ENCODE results near the gene PFDN1. TPM values are rescaled to one million over a fixed set of nuclear protein-coding genes. Genes with fewer than 3 reads are reported as not detected.

Gene PFDN1
- total RNA-seq, 1 experiment from 2014 or later = 91.9 TPM

DNA sequence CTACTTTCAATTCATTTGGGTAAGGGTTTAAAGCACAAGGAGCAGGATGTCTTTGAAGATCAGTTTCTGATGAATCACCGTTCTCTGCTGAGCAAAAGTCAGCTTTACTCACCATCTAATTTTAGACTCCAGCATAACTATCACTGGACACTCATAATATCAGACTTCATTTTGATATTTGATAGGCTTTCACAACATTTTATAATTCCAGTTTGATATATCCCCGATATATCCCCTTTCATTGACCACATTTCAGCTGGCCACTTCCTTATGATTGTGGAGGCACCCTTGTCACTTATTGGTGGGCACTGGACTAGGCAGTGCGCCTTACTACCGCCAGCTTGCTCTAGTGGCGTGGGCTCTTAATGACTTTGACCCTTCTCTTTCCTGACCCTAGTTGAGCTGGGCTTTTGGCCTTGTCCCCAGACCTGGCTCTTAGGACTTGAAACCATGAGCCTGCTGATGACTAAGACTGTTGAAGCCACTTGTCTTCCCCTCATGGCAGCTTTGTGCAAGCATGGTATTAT, 81.1 kb downstream of the PFDN1 start:
- Histone ChIP-seq H3K4me1 (ENCODE audit: insufficient read depth, low read length) (peaks cover 31% of the 10 kb centered on the region), H3K79me2 (ENCODE audit: low read length) (no peaks in the 10 kb centered on the region), H4K20me1 (ENCODE audit: low read length) (no peaks in the 10 kb centered on the region), H3K9ac (ENCODE audit: low read length) (no peak overlapping the region), H3K4me2 (ENCODE audit: low read length) (peak overlapping the region; percentile 63), H3K36me3 (ENCODE audit: low read depth, low read length) (peaks cover 7% of the 10 kb centered on the region; the same call in 1 of the 2 replicates), H3K9me3 (ENCODE audit: low read length) (no peaks in the 10 kb centered on the region), H2AFZ (ENCODE audit: low read length) (no peak overlapping the region), H3K27ac (ENCODE audit: low read length) (peak overlapping the region; percentile 65), H3K4me3 (ENCODE audit: low read length) (no peak overlapping the region), H3F3A (ENCODE audit: low read length, unreplicated experiment) (no peaks in the 10 kb centered on the region), H3K27me3 (ENCODE audit: low read length) (no peaks in the 10 kb centered on the region), H3K9me2 (replicated peaks; ENCODE audit: low read length) (no peaks in the 10 kb centered on the region)
- DNase-seq (peak; percentile 80), ATAC-seq (peak; percentile 85)
- ChIA-PET POLR2A (ENCODE audit: unreplicated experiment) (interaction anchor here (0.6 kb wide), 1 partner anchor 16 kb away, joined by 3 read pairs; no protein-coding TSS in a partner anchor), CTCF (no interaction called here)
- no TSS peak for BruUV-seq (replicated peaks)
- intact Hi-C loops (cut with micrococcal nuclease) = loop anchor here (5.0 kb wide), 1 partner anchor 44 kb away; the partner anchor contains the start of gene CYSTM1
- TF ChIP-seq EZH2phosphoT487 (IDR thresholded peaks at IDR 0.05; ENCODE audit: borderline replicate concordance, low read length) = no peak
- no peak for TF ChIP-seq CTCF (conservative IDR thresholded peaks at IDR 0.05; ENCODE audit: low read depth, low read length)
- TF ChIP-seq EZH2 (IDR thresholded peaks at IDR 0.05; ENCODE audit: low read length, unreplicated experiment) = no peak

- H3K4me1 ChIP-seq (ENCODE audit: insufficient read depth, low read length) = peaks cover 35% of the 10 kb centered on the region
- H3K79me2 ChIP-seq (ENCODE audit: low read length) = no peaks in the 10 kb centered on the region
- no peaks in the 10 kb centered on the region for H4K20me1 ChIP-seq (ENCODE audit: low read length)
- DNase-seq (no peak), ATAC-seq (no peak)
- peak overlapping the region; percentile 65; the same call in 1 of the 2 replicates for H3K27ac ChIP-seq (ENCODE audit: low read length)
- no peak for TF ChIP-seq CTCF (conservative IDR thresholded peaks at IDR 0.05; ENCODE audit: low read depth, low read length)
- TF ChIP-seq EZH2phosphoT487 (IDR thresholded peaks at IDR 0.05; ENCODE audit: borderline replicate concordance, low read length) = no peak
- no peak for TF ChIP-seq EZH2 (IDR thresholded peaks at IDR 0.05; ENCODE audit: low read length, unreplicated experiment)
- no peaks in the 10 kb centered on the region for H3F3A ChIP-seq (ENCODE audit: low read length, unreplicated experiment)
- ChIA-PET CTCF (no interaction called here), POLR2A (ENCODE audit: unreplicated experiment) (no interaction called here)
- no peaks in the 10 kb centered on the region for H3K9me3 ChIP-seq (ENCODE audit: low read length)
- no peaks in the 10 kb centered on the region for H3K27me3 ChIP-seq (ENCODE audit: low read length)
- intact Hi-C loops (cut with micrococcal nuclease) = loop anchor here (5.0 kb wide), 1 partner anchor 43 kb away; the partner anchor contains the start of gene CYSTM1
- peaks cover 7% of the 10 kb centered on the region; the same call in 1 of the 2 replicates for H3K36me3 ChIP-seq (ENCODE audit: low read depth, low read length)
- H3K4me2 ChIP-seq (ENCODE audit: low read length) = no peak overlapping the region
- no peaks in the 10 kb centered on the region for H3K9me2 ChIP-seq (replicated peaks; ENCODE audit: low read length)
- no TSS peak for BruUV-seq (replicated peaks)
- no peak overlapping the region for H2AFZ ChIP-seq (ENCODE audit: low read length)
- H3K4me3 ChIP-seq (ENCODE audit: low read length) = no peak overlapping the region
- no peak overlapping the region for H3K9ac ChIP-seq (ENCODE audit: low read length)
Measured at GRCh38 chr5:140220698-140221064, 82.2 kb downstream of the PFDN1 start.

- peak; percentile 24; the same call in 1 of the 2 replicates for ATAC-seq
- no peak overlapping the region for H3K27ac ChIP-seq (ENCODE audit: low read length)
- peak; percentile 25 for DNase-seq
- no peak overlapping the region for H3K4me3 ChIP-seq (ENCODE audit: low read length)
- no peaks in the 10 kb centered on the region for H3K27me3 ChIP-seq (ENCODE audit: low read length)
- ChIA-PET POLR2A (ENCODE audit: unreplicated experiment) (no interaction called here), CTCF (no interaction called here)
- no peaks in the 10 kb centered on the region for H3K9me3 ChIP-seq (ENCODE audit: low read length)
- no peaks in the 10 kb centered on the region for H3K9me2 ChIP-seq (replicated peaks; ENCODE audit: low read length)
- intact Hi-C loops (cut with micrococcal nuclease) = loop anchor here (5.0 kb wide), 1 partner anchor 43 kb away; the partner anchor contains the start of gene CYSTM1
- no peaks in the 10 kb centered on the region for H4K20me1 ChIP-seq (ENCODE audit: low read length)
- H3K4me2 ChIP-seq (ENCODE audit: low read length) = no peak overlapping the region
- H3K4me1 ChIP-seq (ENCODE audit: insufficient read depth, low read length) = peaks cover 40% of the 10 kb centered on the region
- no peaks in the 10 kb centered on the region for H3K79me2 ChIP-seq (ENCODE audit: low read length)
- no TSS peak for BruUV-seq (replicated peaks)
- no peak overlapping the region for H2AFZ ChIP-seq (ENCODE audit: low read length)
- H3K36me3 ChIP-seq (ENCODE audit: low read depth, low read length) = peaks cover 7% of the 10 kb centered on the region; the same call in 1 of the 2 replicates
- H3K9ac ChIP-seq (ENCODE audit: low read length) = no peak overlapping the region
- no peaks in the 10 kb centered on the region for H3F3A ChIP-seq (ENCODE audit: low read length, unreplicated experiment)
- TF ChIP-seq CTCF (conservative IDR thresholded peaks at IDR 0.05; ENCODE audit: low read depth, low read length) = no peak
- no peak for TF ChIP-seq EZH2 (IDR thresholded peaks at IDR 0.05; ENCODE audit: low read length, unreplicated experiment)
- TF ChIP-seq EZH2phosphoT487 (IDR thresholded peaks at IDR 0.05; ENCODE audit: borderline replicate concordance, low read length) = no peak
Measured at GRCh38 chr5:140220032-140220697, 82.7 kb downstream of the PFDN1 start.
